HG03103 (cell line): ENCODE results near the gene KRT74.

Source experiments
- ATAC-seq: cut with Tn5 transposase; IDR thresholded peaks from one replicate; pipeline ENCODE4 v1.9.1; 2021; ENCODE audit warnings: low read depth; ENCODE audit not compliant: unreplicated experiment

The KRT74 gene

DNA sequence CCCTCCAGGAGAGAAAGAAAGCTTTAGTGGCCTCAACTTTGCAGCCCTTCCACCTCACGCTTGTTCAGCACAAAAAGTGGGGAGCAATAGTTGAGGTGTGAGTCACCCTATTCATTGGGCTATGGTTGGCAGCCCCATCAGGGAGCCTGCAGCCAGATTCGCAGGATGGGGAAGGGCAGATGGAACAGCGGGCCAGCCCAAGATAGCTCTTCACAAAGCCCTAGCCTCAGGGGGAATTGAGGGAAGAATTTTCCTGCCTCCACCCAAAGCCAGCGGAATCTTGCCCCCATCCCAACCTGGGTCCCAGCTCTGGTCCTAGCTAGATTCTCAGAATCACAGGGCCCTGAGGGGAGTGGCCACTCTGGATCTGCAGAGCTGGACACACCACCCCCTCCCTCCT, 49.8 kb downstream of the KRT74 start:
- ATAC-seq = no peak

GRCh38 chr12:52522346-52523011, 51.2 kb downstream of the KRT74 start:
- no peak for ATAC-seq

- no peak for ATAC-seq
Measured at GRCh38 chr12:52521568-52522266, 51.9 kb downstream of the KRT74 start.

- no peak for ATAC-seq
Measured at GRCh38 chr12:52521175-52521567, 52.5 kb downstream of the KRT74 start.

DNA sequence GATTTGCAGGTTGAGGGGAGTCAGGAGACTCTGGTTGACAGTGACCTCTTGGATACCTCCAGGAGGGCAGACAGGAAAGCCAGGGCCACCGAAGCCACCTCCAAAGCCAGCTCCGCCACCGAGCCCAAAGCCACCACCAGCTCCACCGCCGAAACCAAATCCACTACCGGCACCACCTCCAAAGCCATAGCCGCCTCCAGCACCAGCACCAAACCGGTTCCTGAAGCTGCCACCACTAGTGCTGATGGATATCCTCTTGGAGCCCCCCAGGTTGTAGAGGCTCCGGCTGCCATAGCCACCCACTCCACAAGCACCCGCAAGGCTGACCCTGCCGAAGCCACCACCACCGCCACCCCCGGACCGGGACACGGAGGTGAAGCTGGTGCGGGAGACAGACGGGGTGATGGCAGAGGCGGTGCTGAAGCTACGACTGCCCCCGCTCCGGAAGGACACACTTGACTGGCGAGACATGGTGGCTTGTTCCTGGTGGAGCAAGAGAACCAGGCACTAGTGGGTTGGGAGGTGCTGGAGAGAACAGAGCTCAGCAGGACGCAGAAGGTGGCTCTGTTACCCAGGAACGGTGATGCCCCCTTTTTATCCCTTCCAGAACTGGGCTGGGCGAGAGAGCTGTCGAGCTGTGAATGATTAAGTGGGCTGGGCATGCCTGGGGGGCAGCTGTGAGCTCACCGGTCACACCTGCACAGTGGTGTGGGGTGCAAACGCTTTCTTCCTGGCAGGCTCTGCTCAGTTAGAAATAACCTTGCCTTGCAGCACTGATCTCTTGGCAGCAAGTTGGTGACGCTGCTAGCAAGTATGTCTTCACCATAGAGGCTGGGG, 53.6 kb downstream of the KRT74 start, which contains the start of gene KRT5:
Gene KRT5, minus strand, starts transcription at position 569 of the 837 bp plus-strand sequence. Its CDS starts 98 bp downstream, at position 471.
- ATAC-seq = no peak

- no peak for ATAC-seq
Measured at GRCh38 chr12:52519387-52519703, 54.3 kb downstream of the KRT74 start.

DNA sequence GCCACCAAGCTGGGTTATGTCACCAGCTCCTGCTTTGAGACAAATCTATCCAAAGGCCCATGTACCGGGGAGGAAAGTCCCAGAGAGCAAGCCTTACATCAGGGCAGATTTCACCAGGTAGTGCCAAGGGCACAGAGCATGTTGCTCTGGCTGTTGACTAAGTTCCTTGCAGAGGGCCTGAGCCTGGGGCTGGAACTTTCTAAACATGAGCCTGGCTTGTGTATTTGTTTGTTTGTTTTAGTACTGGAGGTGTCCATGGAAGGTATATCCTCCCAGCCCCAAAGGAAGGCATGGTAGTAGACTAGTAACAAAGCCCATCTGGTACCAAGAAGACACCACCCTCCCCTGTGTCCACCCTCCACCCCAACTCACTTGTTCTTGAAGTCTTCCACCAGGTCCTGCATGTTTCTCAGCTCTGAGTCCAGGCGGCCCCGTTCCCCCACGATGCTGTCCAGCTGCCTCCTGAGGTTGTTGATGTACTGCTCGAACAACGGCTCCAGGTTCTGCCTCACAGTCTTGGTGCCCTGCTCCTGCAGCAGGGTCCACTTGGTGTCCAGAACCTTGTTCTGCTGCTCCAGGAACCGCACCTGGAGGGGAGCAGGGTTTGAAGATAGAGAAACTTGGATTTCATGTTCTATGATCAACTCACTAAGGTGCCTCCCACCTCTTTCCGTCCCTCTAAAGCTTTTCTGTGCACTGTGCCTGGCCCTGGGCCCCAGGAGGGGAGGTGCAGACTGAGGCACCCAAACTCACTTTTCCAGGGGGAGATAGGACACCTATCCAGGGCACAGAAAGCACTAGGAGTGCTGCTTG, 54.9 kb downstream of the KRT74 start:
- ATAC-seq = no peak

DNA sequence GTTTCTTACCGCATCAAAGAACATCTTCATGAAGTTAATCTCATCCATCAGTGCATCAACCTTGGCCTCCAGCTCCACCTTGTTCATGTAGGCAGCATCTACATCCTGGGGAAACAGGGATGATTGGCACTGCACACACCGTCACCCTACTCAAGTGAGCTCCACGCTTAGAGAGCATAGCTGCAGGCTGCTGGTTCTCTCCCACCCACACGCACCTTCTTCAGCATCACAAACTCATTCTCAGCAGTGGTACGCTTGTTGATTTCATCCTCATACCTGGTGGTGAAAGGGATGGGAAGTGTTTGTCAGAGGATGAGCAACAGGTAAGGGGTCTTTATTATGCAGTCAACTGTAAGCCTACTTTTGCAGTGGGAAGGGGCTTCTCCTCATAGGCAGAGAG, 55.8 kb downstream of the KRT74 start:
- no peak for ATAC-seq

GRCh38 chr12:52517005-52517835, 56.4 kb downstream of the KRT74 start:
- no peak for ATAC-seq

GRCh38 chr12:52515927-52516831, 57.5 kb downstream of the KRT74 start:
- ATAC-seq = no peak
